GM12872 (cell line): ENCODE results near the gene MOXD1.

Experiments used
- CTCF ChIP-seq: IDR thresholded peaks from 3 replicates; pipeline ENCODE4 v1.5.1; 2011; ENCODE audit warnings: low read depth, mild to moderate bottlenecking, low read length, moderate library complexity; ENCODE audit not compliant: insufficient read depth

Gene MOXD1

DNA sequence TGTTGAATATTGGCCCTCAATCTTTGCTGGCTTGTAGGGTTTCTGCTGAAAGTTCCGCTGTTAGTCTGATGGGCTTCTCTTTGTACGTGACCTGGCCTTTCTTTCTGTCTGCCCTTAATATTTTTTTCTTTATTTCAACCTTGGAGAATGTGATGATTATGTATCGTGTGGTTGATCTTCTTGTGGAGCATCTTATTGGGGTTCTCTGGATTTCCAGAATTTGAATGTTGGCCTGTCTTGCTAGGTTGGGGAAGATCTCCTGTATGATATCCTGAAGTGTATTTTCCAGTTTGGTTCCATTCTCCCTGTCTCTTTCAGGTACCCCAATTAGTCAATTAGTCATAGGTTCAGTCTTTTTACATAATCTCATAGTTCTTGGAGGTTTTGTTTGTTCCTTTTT, 22.6 kb upstream of the MOXD1 start:
- no peak for TF ChIP-seq CTCF

GRCh38 chr6:132418235-132418965, 17.1 kb upstream of the MOXD1 start:
- TF ChIP-seq CTCF: no peak

DNA sequence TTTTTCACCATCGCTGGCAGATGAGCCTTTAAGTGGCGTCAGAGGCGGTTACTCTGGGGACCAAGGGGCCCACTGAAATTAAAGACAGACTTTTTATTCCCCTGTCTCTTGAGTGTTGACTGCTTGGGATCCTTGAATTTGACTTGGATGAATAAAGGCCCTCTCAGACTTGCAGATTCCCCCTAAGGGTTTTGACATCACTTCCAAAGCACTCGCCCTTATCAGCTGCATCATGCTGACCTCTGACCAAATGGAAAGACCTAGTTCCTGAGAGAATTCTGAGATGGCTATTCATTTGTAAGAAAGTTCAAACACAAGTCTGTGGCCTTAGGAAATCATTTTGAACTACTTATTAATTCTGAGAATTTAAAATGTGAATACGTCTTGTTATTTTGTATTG, 13.5 kb upstream of the MOXD1 start:
- no peak for TF ChIP-seq CTCF

DNA sequence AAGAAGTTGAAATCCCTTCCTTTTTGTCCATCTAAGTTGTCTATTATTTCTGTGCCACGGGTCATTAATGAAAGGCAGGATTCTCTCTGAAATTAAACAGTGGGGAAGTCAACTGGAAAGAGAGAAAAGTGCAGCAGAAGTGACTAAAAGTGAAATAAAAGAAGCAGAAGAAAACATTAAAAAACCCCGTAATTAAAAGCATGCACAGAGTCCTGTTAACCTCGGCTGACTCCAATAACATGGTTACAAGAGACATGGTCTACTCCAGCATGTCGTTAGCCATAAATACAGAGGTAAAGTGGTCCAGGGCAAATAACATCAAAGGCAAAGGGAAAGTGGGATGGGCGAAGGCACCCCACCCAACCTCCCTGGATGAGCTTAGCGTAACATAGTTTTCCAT, 13.0 kb upstream of the MOXD1 start:
- TF ChIP-seq CTCF: no peak

GRCh38 chr6:132413499-132413802, 12.2 kb upstream of the MOXD1 start:
- TF ChIP-seq CTCF: no peak

GRCh38 chr6:132412656-132413498, 11.6 kb upstream of the MOXD1 start:
- no peak for TF ChIP-seq CTCF

DNA sequence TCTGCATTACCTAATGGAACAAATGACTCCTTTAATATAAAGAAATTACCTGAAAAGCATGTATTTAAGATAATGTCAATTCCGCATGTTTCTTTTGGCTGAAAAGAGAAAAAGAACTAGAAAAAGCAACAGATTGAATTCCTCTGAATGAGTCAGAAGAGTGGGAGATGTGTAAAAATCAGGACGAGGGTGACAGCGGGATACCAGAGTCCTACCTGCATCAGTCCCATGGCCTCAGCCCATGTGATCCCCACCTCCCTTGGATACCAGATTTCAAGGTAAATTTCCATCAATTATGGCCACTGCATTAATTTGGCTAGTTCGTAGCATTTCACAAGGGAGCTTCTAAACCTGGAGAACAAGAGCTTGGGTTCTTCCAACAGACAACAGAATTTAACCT, 10.0 kb upstream of the MOXD1 start:
- TF ChIP-seq CTCF: no peak
